SH-SY5Y (cell line): ENCODE data around the gene CCDC174.

Experiments
- GATA2 ChIP-seq: IDR thresholded peaks from 2 replicates; pipeline ENCODE4 v1.6.1; 2011; ENCODE audit warnings: mild to moderate bottlenecking, low read depth, low read length
- GATA3 ChIP-seq: IDR thresholded peaks from 2 replicates; pipeline ENCODE4 v1.6.1; 2011; ENCODE audit warnings: low read depth, mild to moderate bottlenecking, low read length, moderate library complexity

CCDC174 gene

GRCh38 chr3:14619605-14620004, 32.0 kb upstream of the CCDC174 start:
- TF ChIP-seq GATA3 (no peak), GATA2 (no peak)

GRCh38 chr3:14620512-14620911, 31.1 kb upstream of the CCDC174 start:
- TF ChIP-seq GATA2 = no peak
- TF ChIP-seq GATA3 = no peak

GRCh38 chr3:14621093-14621492, 30.5 kb upstream of the CCDC174 start:
- TF ChIP-seq GATA2 = no peak
- TF ChIP-seq GATA3 = no peak

GRCh38 chr3:14622368-14622767, 29.2 kb upstream of the CCDC174 start:
- TF ChIP-seq GATA2 = no peak
- no peak for TF ChIP-seq GATA3

- no peak for TF ChIP-seq GATA3
- TF ChIP-seq GATA2 = no peak
These were observed 28.0 kb upstream of the CCDC174 start for GRCh38 chr3:14623569-14624051.

- TF ChIP-seq GATA3 = no peak
- TF ChIP-seq GATA2 = no peak
These were observed 27.1 kb upstream of the CCDC174 start for GRCh38 chr3:14624498-14624897.

- TF ChIP-seq GATA3 = no peak
- no peak for TF ChIP-seq GATA2
These were observed 26.1 kb upstream of the CCDC174 start for GRCh38 chr3:14625443-14625842.

- TF ChIP-seq GATA2 (no peak), GATA3 (no peak)
These were observed 23.7 kb upstream of the CCDC174 start for GRCh38 chr3:14627815-14628214.

GRCh38 chr3:14628406-14628805, 23.2 kb upstream of the CCDC174 start:
- TF ChIP-seq GATA3 = no peak
- TF ChIP-seq GATA2 = no peak

- no peak for TF ChIP-seq GATA2
- no peak for TF ChIP-seq GATA3
These were observed 21.0 kb upstream of the CCDC174 start for GRCh38 chr3:14630404-14631100.

- no peak for TF ChIP-seq GATA2
- no peak for TF ChIP-seq GATA3
These were observed 20.5 kb upstream of the CCDC174 start for GRCh38 chr3:14631101-14631497.

GRCh38 chr3:14631687-14632441, 19.7 kb upstream of the CCDC174 start:
- no peak for TF ChIP-seq GATA2

- TF ChIP-seq GATA2 = no peak
- TF ChIP-seq GATA3 = no peak
These were observed 19.1 kb upstream of the CCDC174 start for GRCh38 chr3:14632442-14632930.

GRCh38 chr3:14633417-14633816, 18.1 kb upstream of the CCDC174 start:
- no peak for TF ChIP-seq GATA3
